HEK293T (cell line): ENCODE results near the gene FHAD1.

Source experiments
- ARNT ChIP-seq: fragments of 450-650 bp; IDR thresholded peaks from 2 replicates; pipeline ENCODE4 v1.6.1; 2017; ENCODE audit warnings: mild to moderate bottlenecking
- BHLHE40 ChIP-seq: fragments of 450-650 bp; IDR thresholded peaks from 2 replicates; pipeline ENCODE4 v1.6.1; 2016; ENCODE audit warnings: mild to moderate bottlenecking, moderate library complexity, borderline replicate concordance
- FOXA1 ChIP-seq: fragments of 450-650 bp; IDR thresholded peaks from 2 replicates; pipeline ENCODE4 v1.6.1; 2016; ENCODE audit warnings: mild to moderate bottlenecking
- LEF1 ChIP-seq: fragments of 450-650 bp; IDR thresholded peaks from 2 replicates; pipeline ENCODE4 v1.6.1; 2017; ENCODE audit warnings: mild to moderate bottlenecking, borderline replicate concordance
- SP1 ChIP-seq: fragments of 450-650 bp; IDR thresholded peaks from 2 replicates; pipeline ENCODE4 v1.6.1; 2017
- SUZ12 ChIP-seq: fragments of 450-650 bp; IDR thresholded peaks from 2 replicates; pipeline ENCODE4 v1.6.1; 2016; ENCODE audit warnings: mild to moderate bottlenecking
- TARDBP ChIP-seq: fragments of 450-650 bp; IDR thresholded peaks from 2 replicates; pipeline ENCODE4 v1.6.1; 2016

DNA sequence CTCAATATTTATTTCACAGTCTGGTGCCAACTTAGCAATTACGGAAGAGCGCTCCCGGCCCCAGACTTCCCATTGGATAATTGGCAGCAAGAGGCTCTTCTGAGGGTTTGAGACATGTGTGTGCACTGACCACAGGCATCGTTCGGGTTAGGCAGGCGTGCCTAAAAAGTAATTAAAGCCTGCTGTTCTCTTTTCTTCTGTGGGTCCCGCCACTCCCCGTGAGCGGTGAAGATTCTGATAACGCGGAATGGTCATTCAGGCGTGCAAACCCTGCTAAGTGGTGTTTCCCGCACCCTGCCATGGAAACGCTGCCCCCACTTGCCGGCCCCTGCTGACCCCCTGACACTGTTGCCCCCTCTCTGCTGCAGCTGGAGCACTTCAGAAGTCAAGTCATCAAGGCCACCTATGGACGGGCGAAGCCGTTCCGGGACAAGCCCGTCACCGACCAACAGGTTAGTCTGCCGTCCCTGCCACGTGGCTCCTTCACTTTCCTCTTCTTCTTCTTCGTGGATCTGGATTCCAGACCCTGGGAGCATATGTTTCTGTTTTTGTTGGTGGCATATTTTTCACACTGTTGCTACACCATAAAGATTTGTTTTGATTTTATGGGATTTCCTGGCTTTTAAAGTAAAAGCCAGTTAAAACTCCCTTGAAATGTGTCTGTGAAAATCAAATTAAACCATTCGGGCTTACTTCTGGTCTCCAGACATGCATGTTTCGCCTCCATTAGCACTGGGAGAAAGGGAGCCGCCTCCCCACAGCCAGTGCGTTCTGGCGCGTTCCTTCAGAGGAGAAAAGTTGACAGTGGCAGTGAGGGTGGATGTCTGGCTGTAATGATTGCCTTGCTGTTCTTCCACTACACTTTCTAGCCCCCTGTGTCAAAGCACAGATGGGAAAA is 79.9 kb downstream of the FHAD1 start:
- TF ChIP-seq TARDBP (no peak), FOXA1 (no peak), ARNT (no peak), SP1 (no peak), LEF1 (no peak), BHLHE40 (no peak), SUZ12 (no peak)
